GM23338 (cell line): Measurements from ENCODE around the gene SOD1. TPM values are rescaled to one million over a fixed set of nuclear protein-coding genes. Genes with fewer than 3 reads are reported as not detected.

ENCODE experiments used
- ATAC-seq: fragments of 200-7000 bp; cut with Tn5 transposase; 3 replicates; pipeline ENCODE4 v1.9.1; 2020
- DNase-seq: peaks from one replicate; pipeline ENCODE4 v3.0.0-alpha.2; 2015; ENCODE audit warnings: low spot score
- H2AFZ ChIP-seq: fragments of 200-600 bp; sonication (generic); 2 replicates; pipeline ENCODE4 v1.8.0; 2016; ENCODE audit warnings: antibody characterized with exemption, mild to moderate bottlenecking, moderate library complexity
- H3F3A ChIP-seq: fragments of 200-600 bp; sonication (generic); replicated peaks from 2 replicates; pipeline ENCODE4 v1.8.0; 2017; ENCODE audit warnings: antibody characterized with exemption, mixed run types, low read depth
- H3K27ac ChIP-seq: fragments of 200-600 bp; sonication (generic); 2 replicates; pipeline ENCODE4 v1.6.1; 2016; ENCODE audit warnings: low read depth
- H3K27me3 ChIP-seq: fragments of 200-600 bp; sonication (generic); 2 replicates; pipeline ENCODE4 v1.8.0; 2016; ENCODE audit warnings: mild to moderate bottlenecking, mixed run types, moderate library complexity; ENCODE audit not compliant: insufficient read depth
- H3K36me3 ChIP-seq: fragments of 200-600 bp; sonication (generic); 2 replicates; pipeline ENCODE4 v1.8.0; 2016; ENCODE audit warnings: mild to moderate bottlenecking; ENCODE audit not compliant: insufficient read depth
- H3K4me1 ChIP-seq: fragments of 200-600 bp; sonication (generic); 2 replicates; pipeline ENCODE4 v1.8.0; 2016; ENCODE audit warnings: mild to moderate bottlenecking, moderate library complexity; ENCODE audit not compliant: insufficient read depth
- H3K4me2 ChIP-seq: fragments of 200-600 bp; sonication (generic); 2 replicates; pipeline ENCODE4 v1.7.1; 2017; ENCODE audit warnings: mixed run types
- H3K4me3 ChIP-seq: fragments of 200-600 bp; sonication (generic); 2 replicates; pipeline ENCODE4 v1.6.1; 2016; ENCODE audit warnings: mixed run types
- H3K79me2 ChIP-seq: fragments of 200-600 bp; sonication (generic); replicated peaks from 2 replicates; pipeline ENCODE4 v1.8.0; 2017; ENCODE audit warnings: mild to moderate bottlenecking; ENCODE audit not compliant: insufficient read depth
- H3K9me2 ChIP-seq: fragments of 200-600 bp; sonication (generic); 2 replicates; pipeline ENCODE4 v1.8.0; 2017; ENCODE audit not compliant: insufficient read depth
- H4K20me1 ChIP-seq: fragments of 200-600 bp; sonication (generic); replicated peaks from 2 replicates; pipeline ENCODE4 v1.8.0; 2017; ENCODE audit warnings: mild to moderate bottlenecking; ENCODE audit not compliant: insufficient read depth
- H3K27ac Mint-ChIP-seq: 2 replicates; pipeline ENCODE4 v1.8.0; 2020; ENCODE audit warnings: inconsistent platforms, mild to moderate bottlenecking, moderate library complexity, mixed read lengths
- H3K27me3 Mint-ChIP-seq: 3 replicates; pipeline ENCODE4 v1.8.0; 2022; ENCODE audit warnings: low read depth, mild to moderate bottlenecking, moderate library complexity, mixed read lengths, inconsistent platforms; ENCODE audit not compliant: insufficient read depth, poor library complexity
- H3K36me3 Mint-ChIP-seq: 3 replicates; pipeline ENCODE4 v1.8.0; 2021; ENCODE audit warnings: low read depth, mild to moderate bottlenecking, inconsistent platforms, moderate library complexity, mixed read lengths
- H3K4me1 Mint-ChIP-seq: 3 replicates; pipeline ENCODE4 v1.8.0; 2020; ENCODE audit warnings: mild to moderate bottlenecking, inconsistent platforms, mixed read lengths
- H3K4me3 Mint-ChIP-seq: 3 replicates; pipeline ENCODE4 v1.8.0; 2021; ENCODE audit warnings: moderate library complexity, mild to moderate bottlenecking, inconsistent platforms, mixed read lengths
- H3K9me3 Mint-ChIP-seq: 3 replicates; pipeline ENCODE4 v1.8.0; 2020; ENCODE audit warnings: moderate library complexity, mild to moderate bottlenecking, inconsistent platforms, mixed read lengths
- CREB1 ChIP-seq: fragments of 250-450 bp; sonication (Bioruptor Pico); IDR thresholded peaks from 2 replicates; pipeline ENCODE4 v1.5.0; 2020; ENCODE audit warnings: low read depth, mild to moderate bottlenecking, moderate library complexity
- CTCF ChIP-seq, 2 experiments: fragments of 200-600 bp in 1 of 2; sonication (generic) in 1 of 2; conservative IDR thresholded peaks; 2 replicates each; pipeline versions ENCODE4 v1.5.1 to v1.6.1; 2016 to 2017; ENCODE audit warnings: antibody characterized with exemption in 2 of 2, low read depth in 2 of 2, mild to moderate bottlenecking in 2 of 2, moderate library complexity in 1 of 2
- ETS1 ChIP-seq: IDR thresholded peaks from 2 replicates; pipeline ENCODE4 v1.6.1; 2016; ENCODE audit warnings: antibody characterized with exemption
- EZH2 ChIP-seq: fragments of 200-600 bp; sonication (generic); IDR thresholded peaks from one replicate; pipeline ENCODE4 v1.8.0; 2017; ENCODE audit warnings: antibody characterized with exemption, mild to moderate bottlenecking, low read depth; ENCODE audit not compliant: unreplicated experiment
- EZH2phosphoT487 ChIP-seq: fragments of 200-600 bp; sonication (generic); IDR thresholded peaks from one replicate; pipeline ENCODE4 v1.8.1; 2018; ENCODE audit warnings: antibody characterized with exemption; ENCODE audit not compliant: unreplicated experiment
- NANOG ChIP-seq: IDR thresholded peaks from 2 replicates; pipeline ENCODE4 v1.6.1; 2016; ENCODE audit warnings: antibody characterized with exemption, borderline replicate concordance
- POLR2AphosphoS5 ChIP-seq: IDR thresholded peaks from 2 replicates; pipeline ENCODE4 v1.6.1; 2016; ENCODE audit warnings: antibody characterized with exemption, low read depth
- REST ChIP-seq: IDR thresholded peaks from one replicate; pipeline ENCODE4 v1.6.1; 2018; ENCODE audit warnings: antibody characterized with exemption; ENCODE audit not compliant: unreplicated experiment
- STAT1 ChIP-seq: IDR thresholded peaks from one replicate; pipeline ENCODE4 v1.6.1; 2016; ENCODE audit warnings: antibody characterized with exemption; ENCODE audit not compliant: unreplicated experiment
- ZNF114 ChIP-seq: fragments of 250-450 bp; sonication (Bioruptor Pico); IDR thresholded peaks from 2 replicates; pipeline ENCODE4 v1.5.0; 2020; ENCODE audit warnings: mild to moderate bottlenecking, moderate library complexity
- ZNF331 ChIP-seq: fragments of 250-450 bp; sonication (Bioruptor Pico); IDR thresholded peaks from 2 replicates; pipeline ENCODE4 v1.5.0; 2020; ENCODE audit warnings: low read depth, mild to moderate bottlenecking, moderate library complexity
- ZNF462 ChIP-seq: fragments of 250-450 bp; sonication (Bioruptor Pico); IDR thresholded peaks from 2 replicates; pipeline ENCODE4 v1.5.0; 2020; ENCODE audit warnings: mild to moderate bottlenecking, moderate library complexity
- polyA plus RNA-seq: library from polyadenylated mRNA; unstranded; fragments of >200 nt; fragmentation: Nextera tagmentation; extraction: Ambion mirVana; gene quantifications from 2 replicates; pipeline ENCODE4 v1.2.1, GENCODE V29; 2016
- total RNA-seq: library from RNA; depleted of rRNA; stranded (reverse); fragments of >200 nt; shearing (Covaris generic); gene quantifications from 2 replicates; pipeline ENCODE4 v1.2.3, GENCODE V29; 2014

Gene SOD1
- total and polyA plus RNA-seq, 2 experiments from 2014 or later: 123 to 454 TPM

GRCh38 chr21:31716106-31716505 is 56.6 kb downstream of the SOD1 start:
- peaks cover 56% of the 10 kb centered on the region for H4K20me1 ChIP-seq
- no peak overlapping the region for H3K27ac ChIP-seq

More at GRCh38 chr21:31716106-31716505, 56.6 kb downstream of the SOD1 start:
- Histone ChIP-seq H2AFZ (no peak overlapping the region), H3K27me3 (no peaks in the 10 kb centered on the region), H3K9me2 (no peaks in the 10 kb centered on the region), H3K79me2 (peaks cover 100% of the 10 kb centered on the region), H3K4me1 (peaks cover 60% of the 10 kb centered on the region), H3K4me3 (no peak overlapping the region), H3K4me2 (0 out of 2 replicates have a peak overlapping the region, but pooled peaks have one; percentile 5), H3F3A (no peaks in the 10 kb centered on the region), H3K36me3 (no peaks in the 10 kb centered on the region)
- Mint-ChIP-seq H3K4me1 (peaks cover 73% of the 10 kb centered on the region), H3K9me3 (no peaks in the 10 kb centered on the region; the same call in 2 of the 3 replicates), H3K4me3 (no peak overlapping the region), H3K36me3 (no peaks in the 10 kb centered on the region), H3K27me3 (peaks cover 6% of the 10 kb centered on the region), H3K27ac (peak overlapping the region; percentile 88)
- DNase-seq (no peak), ATAC-seq (no peak)
- TF ChIP-seq CTCF (conservative IDR thresholded peaks at IDR 0.05; ENCODE audit: low read depth in 2 of 2): no peak
- no peak for TF ChIP-seq NANOG
- no peak for TF ChIP-seq EZH2
- TF ChIP-seq REST: no peak
- no peak for TF ChIP-seq POLR2AphosphoS5
- no peak for TF ChIP-seq ZNF331 (CRISPR knock-in tag)
- no peak for TF ChIP-seq ZNF462 (CRISPR knock-in tag)
- no peak for TF ChIP-seq EZH2phosphoT487
- no peak for TF ChIP-seq CREB1 (CRISPR knock-in tag)
- TF ChIP-seq ETS1: no peak
- no peak for TF ChIP-seq ZNF114 (CRISPR knock-in tag)
- no peak for TF ChIP-seq STAT1
